ENCODE data around the gene TGFB2.

Gene TGFB2

DNA sequence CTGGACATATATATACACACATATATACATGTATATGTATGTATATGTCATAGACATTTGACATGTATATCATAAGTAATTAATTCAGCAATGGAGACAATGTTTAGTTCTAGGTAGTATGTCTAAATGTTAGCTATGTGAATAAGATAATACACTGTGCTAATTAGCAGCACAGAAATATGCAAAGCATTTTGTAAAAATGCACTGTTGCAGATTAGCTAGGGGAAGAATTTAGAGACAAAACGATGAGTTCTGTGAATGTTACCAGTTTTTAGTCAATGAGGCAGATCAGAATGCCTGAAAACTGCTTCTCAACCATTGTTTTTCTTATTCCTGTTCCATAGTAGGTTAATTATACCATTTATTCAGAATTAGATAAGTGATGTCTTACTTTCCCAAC, 86.3 kb downstream of the TGFB2 start:
- no peaks in the 10 kb centered on the region for H3K36me3 ChIP-seq (ENCODE audit: control insufficient read depth in 2 of 2, insufficient read depth in 2 of 2, low read length in 2 of 2)
- no peak overlapping the region for H3K9ac ChIP-seq (ENCODE audit: low read depth in 1 of 2, low read length in 2 of 2)
- no peaks in the 10 kb centered on the region for H3K9me3 ChIP-seq (ENCODE audit: control insufficient read depth in 2 of 2, low read length in 2 of 2)
- no peak overlapping the region for H3K27ac ChIP-seq (ENCODE audit: low read depth in 2 of 2, low read length in 2 of 2)
- H3K27me3 ChIP-seq (ENCODE audit: control insufficient read depth in 2 of 2, insufficient read depth in 2 of 2, low read length in 2 of 2) = no peaks in the 10 kb centered on the region
- H3K4me3 ChIP-seq (ENCODE audit: low read length in 2 of 2) = no peak overlapping the region
- no peaks in the 10 kb centered on the region for H3K4me1 ChIP-seq (ENCODE audit: control insufficient read depth in 2 of 2, insufficient read depth in 2 of 2, low read length in 2 of 2)

- Histone ChIP-seq H3K4me1 (ENCODE audit: control insufficient read depth in 2 of 2, insufficient read depth in 2 of 2, low read length in 2 of 2) (no peaks in the 10 kb centered on the region), H3K27ac (ENCODE audit: low read depth in 2 of 2, low read length in 2 of 2) (no peak overlapping the region), H3K4me3 (ENCODE audit: low read length in 2 of 2) (no peak overlapping the region), H3K9me3 (ENCODE audit: control insufficient read depth in 2 of 2, low read length in 2 of 2) (no peaks in the 10 kb centered on the region), H3K9ac (ENCODE audit: low read depth in 1 of 2, low read length in 2 of 2) (no peak overlapping the region), H3K27me3 (ENCODE audit: control insufficient read depth in 2 of 2, insufficient read depth in 2 of 2, low read length in 2 of 2) (no peaks in the 10 kb centered on the region), H3K36me3 (ENCODE audit: control insufficient read depth in 2 of 2, insufficient read depth in 2 of 2, low read length in 2 of 2) (no peaks in the 10 kb centered on the region)
Observed at GRCh38 chr1:218433744-218434143, 88.6 kb downstream of the TGFB2 start.

DNA sequence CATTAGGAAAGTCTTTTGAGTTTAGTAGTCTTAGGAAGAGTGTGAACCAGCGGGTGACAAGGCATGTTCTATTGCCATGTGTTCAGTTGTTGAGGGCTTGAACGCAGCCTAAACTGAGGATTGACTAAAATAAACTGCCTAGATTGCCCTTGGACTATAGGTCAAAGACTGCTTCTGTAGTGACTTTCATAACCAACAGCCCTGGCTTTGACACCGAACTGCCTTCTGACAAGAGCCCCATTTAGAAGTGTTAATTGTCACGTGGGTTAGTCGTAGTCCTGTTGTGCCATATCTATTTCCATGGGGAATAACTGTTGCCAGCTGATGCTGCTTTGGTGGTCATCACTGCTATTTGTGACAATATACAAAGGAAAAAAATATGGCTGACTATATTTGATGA, 90.4 kb downstream of the TGFB2 start:
- H3K9ac ChIP-seq (ENCODE audit: low read depth in 1 of 2, low read length in 2 of 2) = no peak overlapping the region
- no peak overlapping the region for H3K27ac ChIP-seq (ENCODE audit: low read depth in 2 of 2, low read length in 2 of 2)
- H3K9me3 ChIP-seq (ENCODE audit: control insufficient read depth in 2 of 2, low read length in 2 of 2) = no peaks in the 10 kb centered on the region
- H3K4me3 ChIP-seq (ENCODE audit: low read length in 2 of 2) = no peak overlapping the region
- no peaks in the 10 kb centered on the region for H3K4me1 ChIP-seq (ENCODE audit: control insufficient read depth in 2 of 2, insufficient read depth in 2 of 2, low read length in 2 of 2)
- no peaks in the 10 kb centered on the region for H3K27me3 ChIP-seq (ENCODE audit: control insufficient read depth in 2 of 2, insufficient read depth in 2 of 2, low read length in 2 of 2)
- no peaks in the 10 kb centered on the region for H3K36me3 ChIP-seq (ENCODE audit: control insufficient read depth in 2 of 2, insufficient read depth in 2 of 2, low read length in 2 of 2)

- H3K36me3 ChIP-seq (ENCODE audit: control insufficient read depth in 2 of 2, insufficient read depth in 2 of 2, low read length in 2 of 2) = no peaks in the 10 kb centered on the region
- no peak overlapping the region for H3K9ac ChIP-seq (ENCODE audit: low read depth in 1 of 2, low read length in 2 of 2)
- no peak overlapping the region for H3K27ac ChIP-seq (ENCODE audit: low read depth in 2 of 2, low read length in 2 of 2)
- H3K4me3 ChIP-seq (ENCODE audit: low read length in 2 of 2) = no peak overlapping the region
- no peaks in the 10 kb centered on the region for H3K9me3 ChIP-seq (ENCODE audit: control insufficient read depth in 2 of 2, low read length in 2 of 2)
- H3K4me1 ChIP-seq (ENCODE audit: control insufficient read depth in 2 of 2, insufficient read depth in 2 of 2, low read length in 2 of 2) = no peaks in the 10 kb centered on the region
- no peaks in the 10 kb centered on the region for H3K27me3 ChIP-seq (ENCODE audit: control insufficient read depth in 2 of 2, insufficient read depth in 2 of 2, low read length in 2 of 2)
Observed at GRCh38 chr1:218436346-218436745, 91.2 kb downstream of the TGFB2 start.

GRCh38 chr1:218436997-218437396, 91.9 kb downstream of the TGFB2 start:
- Histone ChIP-seq H3K9ac (ENCODE audit: low read depth in 1 of 2, low read length in 2 of 2) (no peak overlapping the region), H3K4me3 (ENCODE audit: low read length in 2 of 2) (no peak overlapping the region), H3K9me3 (ENCODE audit: control insufficient read depth in 2 of 2, low read length in 2 of 2) (no peaks in the 10 kb centered on the region), H3K4me1 (ENCODE audit: control insufficient read depth in 2 of 2, insufficient read depth in 2 of 2, low read length in 2 of 2) (no peaks in the 10 kb centered on the region), H3K27ac (ENCODE audit: low read depth in 2 of 2, low read length in 2 of 2) (no peak overlapping the region), H3K36me3 (ENCODE audit: control insufficient read depth in 2 of 2, insufficient read depth in 2 of 2, low read length in 2 of 2) (no peaks in the 10 kb centered on the region), H3K27me3 (ENCODE audit: control insufficient read depth in 2 of 2, insufficient read depth in 2 of 2, low read length in 2 of 2) (no peaks in the 10 kb centered on the region)

DNA sequence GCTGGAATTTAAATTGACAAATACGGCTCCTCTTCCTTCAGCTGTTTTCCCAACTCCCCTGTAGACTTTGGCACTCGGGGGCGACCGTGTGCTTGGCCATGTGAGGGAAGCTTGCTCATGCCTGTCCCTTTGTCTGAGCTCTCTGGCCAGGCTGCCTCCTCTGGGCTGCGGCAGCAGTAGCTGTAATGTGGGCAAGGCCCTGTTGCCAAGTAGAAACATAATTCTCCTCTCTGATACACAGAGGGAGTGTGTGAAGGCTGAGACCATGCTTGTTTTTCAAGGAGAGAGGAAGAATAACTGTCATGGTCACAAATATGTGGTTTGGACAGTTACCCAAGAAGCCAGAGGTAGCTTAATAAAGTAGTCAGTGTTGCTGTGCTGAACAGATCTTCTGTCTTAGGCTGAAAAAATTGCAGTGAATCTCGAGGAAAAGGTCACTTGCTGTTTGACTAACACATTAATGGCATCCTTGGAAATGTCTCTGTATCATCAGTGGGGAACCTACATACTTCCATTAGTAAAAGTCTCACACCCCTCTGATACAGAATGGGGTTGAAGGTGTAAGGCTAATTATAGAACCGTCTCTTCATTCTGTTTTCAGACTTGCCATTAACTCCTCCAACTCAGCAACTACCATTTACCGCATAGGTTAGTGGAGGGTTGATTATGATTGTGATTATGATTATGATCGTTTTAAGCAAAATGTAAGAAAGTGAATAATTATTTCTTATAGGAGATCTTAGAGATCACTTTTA, 94.6 kb downstream of the TGFB2 start:
- no peak overlapping the region for H3K9ac ChIP-seq (ENCODE audit: low read depth in 1 of 2, low read length in 2 of 2)
- no peak overlapping the region for H3K4me3 ChIP-seq (ENCODE audit: low read length in 2 of 2)
- no peaks in the 10 kb centered on the region for H3K36me3 ChIP-seq (ENCODE audit: control insufficient read depth in 2 of 2, insufficient read depth in 2 of 2, low read length in 2 of 2)
- no peak overlapping the region for H3K27ac ChIP-seq (ENCODE audit: low read depth in 2 of 2, low read length in 2 of 2)
- H3K4me1 ChIP-seq (ENCODE audit: control insufficient read depth in 2 of 2, insufficient read depth in 2 of 2, low read length in 2 of 2) = no peaks in the 10 kb centered on the region
- H3K27me3 ChIP-seq (ENCODE audit: control insufficient read depth in 2 of 2, insufficient read depth in 2 of 2, low read length in 2 of 2) = no peaks in the 10 kb centered on the region
- no peaks in the 10 kb centered on the region for H3K9me3 ChIP-seq (ENCODE audit: control insufficient read depth in 2 of 2, low read length in 2 of 2)

DNA sequence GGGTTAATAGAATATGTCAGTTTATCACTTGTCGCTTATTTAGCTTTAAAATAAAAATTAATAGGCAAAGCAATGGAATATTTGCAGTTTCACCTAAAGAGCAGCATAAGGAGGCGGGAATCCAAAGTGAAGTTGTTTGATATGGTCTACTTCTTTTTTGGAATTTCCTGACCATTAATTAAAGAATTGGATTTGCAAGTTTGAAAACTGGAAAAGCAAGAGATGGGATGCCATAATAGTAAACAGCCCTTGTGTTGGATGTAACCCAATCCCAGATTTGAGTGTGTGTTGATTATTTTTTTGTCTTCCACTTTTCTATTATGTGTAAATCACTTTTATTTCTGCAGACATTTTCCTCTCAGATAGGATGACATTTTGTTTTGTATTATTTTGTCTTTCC, 98.1 kb downstream of the TGFB2 start:
- Histone ChIP-seq H3K4me3 (ENCODE audit: low read length in 2 of 2) (no peak overlapping the region), H3K27ac (ENCODE audit: low read depth in 2 of 2, low read length in 2 of 2) (no peak overlapping the region), H3K4me1 (ENCODE audit: control insufficient read depth in 2 of 2, insufficient read depth in 2 of 2, low read length in 2 of 2) (no peaks in the 10 kb centered on the region), H3K27me3 (ENCODE audit: control insufficient read depth in 2 of 2, insufficient read depth in 2 of 2, low read length in 2 of 2) (no peaks in the 10 kb centered on the region), H3K36me3 (ENCODE audit: control insufficient read depth in 2 of 2, insufficient read depth in 2 of 2, low read length in 2 of 2) (no peaks in the 10 kb centered on the region), H3K9ac (ENCODE audit: low read depth in 1 of 2, low read length in 2 of 2) (no peak overlapping the region), H3K9me3 (ENCODE audit: control insufficient read depth in 2 of 2, low read length in 2 of 2) (no peaks in the 10 kb centered on the region)

- Histone ChIP-seq H3K9me3 (ENCODE audit: control insufficient read depth in 2 of 2, low read length in 2 of 2) (no peaks in the 10 kb centered on the region), H3K36me3 (ENCODE audit: control insufficient read depth in 2 of 2, insufficient read depth in 2 of 2, low read length in 2 of 2) (no peaks in the 10 kb centered on the region), H3K9ac (ENCODE audit: low read depth in 1 of 2, low read length in 2 of 2) (no peak overlapping the region), H3K4me1 (ENCODE audit: control insufficient read depth in 2 of 2, insufficient read depth in 2 of 2, low read length in 2 of 2) (no peaks in the 10 kb centered on the region), H3K27ac (ENCODE audit: low read depth in 2 of 2, low read length in 2 of 2) (no peak overlapping the region), H3K4me3 (ENCODE audit: low read length in 2 of 2) (no peak overlapping the region), H3K27me3 (ENCODE audit: control insufficient read depth in 2 of 2, insufficient read depth in 2 of 2, low read length in 2 of 2) (no peaks in the 10 kb centered on the region)
Observed at GRCh38 chr1:218444173-218444572, 99.0 kb downstream of the TGFB2 start.

DNA sequence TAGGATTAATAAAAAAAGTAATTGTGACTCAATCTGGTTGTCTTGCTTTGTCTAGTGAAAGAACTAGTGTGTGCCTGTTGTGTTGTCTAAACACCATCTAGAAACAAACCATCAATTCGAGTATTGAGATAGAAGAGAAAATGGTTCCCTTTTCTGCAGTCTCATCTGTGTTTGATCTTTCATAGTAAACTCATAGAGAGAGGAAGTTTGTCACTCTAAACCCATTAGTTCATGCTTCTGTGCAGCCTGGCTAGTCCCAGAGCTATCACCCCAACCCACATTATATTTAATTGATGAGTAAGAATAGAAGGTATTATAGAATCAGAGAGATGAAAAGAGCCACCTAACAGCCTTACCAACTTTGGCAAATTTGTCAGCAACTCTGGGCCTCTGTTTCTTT, 99.5 kb downstream of the TGFB2 start:
- Histone ChIP-seq H3K9ac (ENCODE audit: low read depth in 1 of 2, low read length in 2 of 2) (no peak overlapping the region), H3K27me3 (ENCODE audit: control insufficient read depth in 2 of 2, insufficient read depth in 2 of 2, low read length in 2 of 2) (no peaks in the 10 kb centered on the region)

DNA sequence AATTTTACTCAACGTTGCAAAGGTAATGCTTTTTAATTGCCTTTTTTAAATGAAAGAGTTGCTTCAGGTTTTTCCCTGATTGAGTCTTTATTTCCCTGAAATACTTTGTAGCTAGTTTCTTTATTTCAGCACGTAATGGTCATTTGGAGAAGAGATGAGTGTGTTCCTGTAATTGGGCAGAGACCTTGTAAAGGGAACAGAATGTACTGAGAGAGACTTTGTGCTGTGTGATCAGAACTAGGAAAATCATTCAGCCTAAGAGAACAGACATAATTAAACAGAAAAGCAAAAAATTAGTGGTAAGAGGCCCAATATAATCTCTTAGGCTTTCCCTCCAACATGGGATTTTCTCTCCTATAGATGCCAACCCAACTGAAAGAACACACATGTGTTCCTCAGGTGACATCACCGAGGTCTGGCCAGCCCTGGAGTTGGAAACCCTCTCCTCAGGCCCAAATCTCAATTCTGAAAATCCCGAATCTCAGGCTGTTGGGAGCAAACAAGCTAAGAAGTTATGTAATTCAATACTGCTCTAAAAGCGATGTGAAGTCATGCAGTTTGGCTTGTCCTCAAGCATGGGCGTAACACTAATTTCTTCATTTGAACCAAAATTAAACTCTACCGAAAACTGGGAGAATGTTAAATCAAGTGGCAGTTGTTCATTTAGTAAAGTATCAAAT, 102.0 kb downstream of the TGFB2 start:
- H3K9me3 ChIP-seq (ENCODE audit: control insufficient read depth in 2 of 2, low read length in 2 of 2) = no peaks in the 10 kb centered on the region
- H3K36me3 ChIP-seq (ENCODE audit: control insufficient read depth in 2 of 2, insufficient read depth in 2 of 2, low read length in 2 of 2) = no peaks in the 10 kb centered on the region
- no peaks in the 10 kb centered on the region for H3K4me1 ChIP-seq (ENCODE audit: control insufficient read depth in 2 of 2, insufficient read depth in 2 of 2, low read length in 2 of 2)
- H3K9ac ChIP-seq (ENCODE audit: low read depth in 1 of 2, low read length in 2 of 2) = no peak overlapping the region
- H3K27ac ChIP-seq (ENCODE audit: low read depth in 2 of 2, low read length in 2 of 2) = no peak overlapping the region
- no peaks in the 10 kb centered on the region for H3K27me3 ChIP-seq (ENCODE audit: control insufficient read depth in 2 of 2, insufficient read depth in 2 of 2, low read length in 2 of 2)
- H3K4me3 ChIP-seq (ENCODE audit: low read length in 2 of 2) = no peak overlapping the region

More for the DNA sequence above, 99.5 kb downstream of the TGFB2 start:
- Histone ChIP-seq H3K27ac (ENCODE audit: low read depth in 2 of 2, low read length in 2 of 2) (no peak overlapping the region), H3K4me1 (ENCODE audit: control insufficient read depth in 2 of 2, insufficient read depth in 2 of 2, low read length in 2 of 2) (no peaks in the 10 kb centered on the region), H3K9me3 (ENCODE audit: control insufficient read depth in 2 of 2, low read length in 2 of 2) (no peaks in the 10 kb centered on the region), H3K4me3 (ENCODE audit: low read length in 2 of 2) (no peak overlapping the region), H3K36me3 (ENCODE audit: control insufficient read depth in 2 of 2, insufficient read depth in 2 of 2, low read length in 2 of 2) (no peaks in the 10 kb centered on the region)

All from mucosa of rectum (tissue), 2 donors.